K562 (cell line): ENCODE results near the gene DIS3L2. TPM values are rescaled to one million over a fixed set of nuclear protein-coding genes. Genes with fewer than 3 reads are reported as not detected.

Experiments
- ATAC-seq: fragments of 200-7000 bp; cut with Tn5 transposase; 3 replicates; pipeline ENCODE4 v1.9.1; 2020; ENCODE audit warnings: moderate library complexity
- BruUV-seq: library from RNA; stranded (reverse); fragments of 400-500 nt; replicated peaks from 2 replicates; lab custom pipeline; 2021; lab: Mats Ljungman, UMichigan
- CTCF ChIA-PET: fragments of 300-600 bp; formaldehyde crosslinking; extraction: SDS; loops from one replicate; lab custom pipeline; 2021; ENCODE audit warnings: low intra/inter-chr PET ratio; lab: Yijun Ruan, JAX
- POLR2A ChIA-PET: fragments of 300-600, 350-650 bp; sonication (Branson Sonifier 250); formaldehyde crosslinking; extraction: SDS; loops from one replicate; lab custom pipeline; 2021; ENCODE audit warnings: antibody characterized with exemption, inconsistent platforms; lab: Yijun Ruan, JAX
- DNase-seq, 4 experiments: peaks; one replicate each; pipeline versions ENCODE4 v3.0.0 to v3.0.0-alpha.2; 2011 to 2018; ENCODE audit warnings: low spot score in 3 of 4, mixed read lengths in 3 of 4; ENCODE audit errors: extremely low read depth in 1 of 4
- FAIRE-seq: peaks from 2 replicates; lab custom pipeline; 2011; peaks lifted over from hg19 to GRCh38; lab: Jason Lieb, UNC
- H2AFZ ChIP-seq: 2 replicates; pipeline ENCODE4 v1.6.0; 2011; ENCODE audit warnings: low read depth, low read length, control low read depth, inconsistent platforms
- H3K27ac ChIP-seq: fragments of 200-600 bp; 3 replicates; pipeline ENCODE4 v1.8.0; 2011; ENCODE audit warnings: low read depth, mild to moderate bottlenecking, control low read depth, inconsistent platforms, low read length, moderate library complexity, mixed read lengths; ENCODE audit errors: extremely low read depth
- H3K27me3 ChIP-seq, 2 experiments: fragments of 300-600 bp in 1 of 2; 2 replicates in 1 of 2; 3 replicates in 1 of 2; pipeline versions ENCODE4 v1.6.0 to v1.8.0; 2011; ENCODE audit warnings: inconsistent platforms in 2 of 2, low read length in 2 of 2, mild to moderate bottlenecking in 1 of 2, mixed read lengths in 1 of 2, moderate library complexity in 1 of 2; ENCODE audit not compliant: control insufficient read depth in 2 of 2, insufficient read depth in 2 of 2
- H3K36me3 ChIP-seq: fragments of 300-600 bp; 3 replicates; pipeline ENCODE4 v1.8.0; 2011; ENCODE audit warnings: mild to moderate bottlenecking, low read length, inconsistent platforms; ENCODE audit not compliant: control insufficient read depth, insufficient read depth
- H3K4me1 ChIP-seq, 2 experiments: fragments of 200-600 bp in 1 of 2; replicated peaks in 1 of 2; 2 replicates in 1 of 2; 3 replicates in 1 of 2; pipeline versions ENCODE4 v1.5.1 to v1.8.0; 2011; ENCODE audit warnings: inconsistent platforms in 2 of 2, low read length in 2 of 2, mild to moderate bottlenecking in 1 of 2, mixed read lengths in 1 of 2, moderate library complexity in 1 of 2; ENCODE audit not compliant: control insufficient read depth in 2 of 2, insufficient read depth in 2 of 2
- H3K4me2 ChIP-seq: 2 replicates; pipeline ENCODE4 v1.6.1; 2011; ENCODE audit warnings: low read length, control low read depth, inconsistent platforms, mixed read lengths; ENCODE audit not compliant: insufficient read depth
- H3K4me3 ChIP-seq: fragments of 200-600 bp; sonication (generic), shearing (Covaris generic); 2 replicates; pipeline ENCODE4 v1.5.1; 2016; ENCODE audit warnings: control low read depth, inconsistent platforms
- H3K79me2 ChIP-seq: fragments of 200-600 bp; 3 replicates; pipeline ENCODE4 v1.8.0; 2011; ENCODE audit warnings: low read length, inconsistent platforms; ENCODE audit not compliant: control insufficient read depth, insufficient read depth
- H3K9ac ChIP-seq, 2 experiments: 2 replicates each; pipeline versions ENCODE4 v1.6.0 to v1.6.1; 2011; ENCODE audit warnings: low read depth in 2 of 2, low read length in 2 of 2, control low read depth in 1 of 2, inconsistent platforms in 1 of 2, mild to moderate bottlenecking in 1 of 2, mixed read lengths in 1 of 2; ENCODE audit not compliant: insufficient read depth in 1 of 2
- H3K9me1 ChIP-seq: one replicate; pipeline ENCODE4 v1.6.0; 2011; ENCODE audit warnings: inconsistent platforms, mild to moderate bottlenecking, low read length, moderate library complexity; ENCODE audit not compliant: control insufficient read depth, insufficient read depth
- H3K9me3 ChIP-seq: replicated peaks from 2 replicates; pipeline ENCODE4 v1.5.1; 2011; ENCODE audit warnings: low read depth, low read length, inconsistent platforms; ENCODE audit not compliant: control insufficient read depth, insufficient read depth
- H4K20me1 ChIP-seq: replicated peaks from 2 replicates; pipeline ENCODE4 v1.6.1; 2011; ENCODE audit warnings: low read length, inconsistent platforms, mixed read lengths; ENCODE audit not compliant: control insufficient read depth, insufficient read depth
- ADNP ChIP-seq: fragments of 200-800 bp; sonication (Bioruptor generic); IDR thresholded peaks from 2 replicates; pipeline ENCODE4 v1.6.1; 2016; ENCODE audit warnings: missing genetic modification characterization, missing compliant biosample characterization
- KDM1A ChIP-seq, 2 experiments: fragments of 450-650 bp; IDR thresholded peaks; 2 replicates each; pipeline ENCODE4 v1.6.1; 2016; ENCODE audit warnings: mild to moderate bottlenecking in 2 of 2
- RCOR1 ChIP-seq, 2 experiments: IDR thresholded peaks; 2 replicates each; pipeline ENCODE4 v1.6.1; 2012; ENCODE audit warnings: low read depth in 2 of 2, low read length in 2 of 2, borderline replicate concordance in 1 of 2, improper control_type of control experiment in 1 of 2
- TRIM28 ChIP-seq: fragments of 450-650 bp; IDR thresholded peaks from 2 replicates; pipeline ENCODE4 v1.6.1; 2017
- ZBTB7A ChIP-seq: IDR thresholded peaks from 2 replicates; pipeline ENCODE4 v1.6.1; 2011; ENCODE audit warnings: low read depth, mild to moderate bottlenecking, low read length, moderate library complexity, borderline replicate concordance; ENCODE audit not compliant: control insufficient read depth
- ZNF133 ChIP-seq: fragments of 250-450 bp; sonication (Bioruptor Pico); IDR thresholded peaks from 2 replicates; pipeline ENCODE4 v1.4.0; 2020; ENCODE audit warnings: mild to moderate bottlenecking
- WGBS: fragments of 100-300 bp; shearing (Covaris generic); methylation state at CpG from one replicate; pipeline ENCODE4 v1.1.6; 2016; ENCODE audit warnings: low coverage, mixed read lengths; ENCODE audit not compliant: insufficient coverage; ENCODE audit errors: missing lambda C conversion rate; 5-methylcytosine and 5-hydroxymethylcytosine counted together
- in situ Hi-C: fragments of 300-500 bp; cut with MboI; formaldehyde crosslinking; loops from 4 replicates; pipeline ENCODE4 v1.15.0; 2018; ENCODE audit warnings: inconsistent platforms, mixed read lengths
- intact Hi-C: fragments of 100-400 bp; cut with micrococcal nuclease; formaldehyde crosslinking; loops from 2 replicates; pipeline ENCODE4 v1.14.2; 2022
- polyA plus RNA-seq, 8 experiments: library from polyadenylated mRNA; depleted of rRNA in 4 of 8; stranded (reverse) in 5 of 8; unstranded in 3 of 8; fragments of >200 nt; fragmentation: Nextera tagmentation in 2 of 8; fragmentation: Illumina TruSeq in 1 of 8; extraction: Ambion mirVana in 2 of 8; extraction: Trizol in 1 of 8; gene quantifications; 2 replicates each; pipeline versions ENCODE4 v1.2.1 to v1.2.3, GENCODE V29; 2011 to 2014; ENCODE audit warnings: inconsistent platforms in 1 of 8, missing spikeins in 1 of 8
- total RNA-seq, 7 experiments: library from RNA; depleted of rRNA in 6 of 7; stranded (reverse); fragments of >200 nt in 6 of 7; fragmentation: Illumina TruSeq in 2 of 7; extraction: Trizol in 2 of 7; gene quantifications; 2 replicates each; pipeline versions ENCODE4 v1.2.1 to v1.2.3, GENCODE V29; 2011 to 2021; ENCODE audit warnings: low replicate concordance in 1 of 7
- TF ChIP-seq, protein P1 (sequence below): sonication (generic); formaldehyde crosslinking; IDR thresholded peaks from 2 replicates; pipeline ENCODE4 v1.8.1; 2023; ENCODE audit warnings: mild to moderate bottlenecking, missing genetic modification reagents

DIS3L2 gene
- total and polyA plus RNA-seq, 9 of the 15 experiments (the other 6 are each of a cell fraction or from before 2014, with no cell fraction given): 1.5 to 19.2 (median 11.2) TPM

DNA sequence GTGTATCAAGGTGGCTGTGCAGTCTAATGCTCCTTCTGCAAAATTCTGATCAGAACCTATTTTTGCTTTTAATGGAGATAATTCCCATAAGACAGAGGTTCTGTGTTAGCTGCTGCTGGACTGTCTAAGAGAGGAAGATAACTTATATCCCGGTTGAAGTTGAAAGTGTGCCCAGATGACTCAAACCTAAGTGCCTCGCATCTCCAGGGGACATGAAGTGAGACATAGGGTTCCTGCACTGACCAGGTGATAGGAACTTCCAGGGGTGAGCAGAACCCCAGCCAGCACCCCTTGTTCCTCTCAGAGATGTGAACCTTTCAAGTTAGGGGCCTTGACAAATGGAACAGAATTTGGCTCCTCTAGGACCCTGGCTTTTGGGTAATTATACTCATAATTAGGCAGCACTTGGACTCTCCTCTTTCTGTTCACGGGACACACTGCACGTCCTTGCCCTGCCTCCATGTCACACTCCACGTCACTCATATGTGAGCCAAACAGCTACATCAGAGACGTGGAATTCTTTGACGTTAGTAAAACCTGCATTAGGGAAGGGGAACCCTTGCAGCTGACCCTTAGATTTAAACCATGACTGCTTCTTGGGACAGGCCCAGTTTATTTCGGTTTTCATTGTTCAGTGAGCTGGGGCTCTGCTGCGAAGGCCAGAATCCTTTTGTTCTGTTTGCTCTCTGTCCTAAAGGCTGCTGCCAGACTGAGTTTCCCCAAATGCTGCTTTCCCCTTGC lies 312.6 kb downstream of the DIS3L2 start:
- Histone ChIP-seq H3K4me2 (no peak overlapping the region), H3K4me3 (no peak overlapping the region), H3K27me3 (no peaks in the 10 kb centered on the region), H3K4me1 (no peaks in the 10 kb centered on the region), H2AFZ (no peak overlapping the region), H3K79me2 (no peaks in the 10 kb centered on the region), H4K20me1 (no peaks in the 10 kb centered on the region), H3K27ac (no peak overlapping the region), H3K9me3 (no peaks in the 10 kb centered on the region), H3K9ac (no peak overlapping the region), H3K36me3 (no peaks in the 10 kb centered on the region; the same call in 2 of the 3 replicates), H3K9me1 (peaks cover 4% of the 10 kb centered on the region)
- ChIA-PET POLR2A (no interaction called here), CTCF (no interaction called here)
- TF ChIP-seq KDM1A (IDR thresholded peaks at IDR 0.05): no peak
- TF ChIP-seq ZNF133 (CRISPR knock-in tag): no peak
- TF ChIP-seq ADNP (tag): no peak
- TF ChIP-seq ZBTB7A: no peak
- TF ChIP-seq, protein P1, sequence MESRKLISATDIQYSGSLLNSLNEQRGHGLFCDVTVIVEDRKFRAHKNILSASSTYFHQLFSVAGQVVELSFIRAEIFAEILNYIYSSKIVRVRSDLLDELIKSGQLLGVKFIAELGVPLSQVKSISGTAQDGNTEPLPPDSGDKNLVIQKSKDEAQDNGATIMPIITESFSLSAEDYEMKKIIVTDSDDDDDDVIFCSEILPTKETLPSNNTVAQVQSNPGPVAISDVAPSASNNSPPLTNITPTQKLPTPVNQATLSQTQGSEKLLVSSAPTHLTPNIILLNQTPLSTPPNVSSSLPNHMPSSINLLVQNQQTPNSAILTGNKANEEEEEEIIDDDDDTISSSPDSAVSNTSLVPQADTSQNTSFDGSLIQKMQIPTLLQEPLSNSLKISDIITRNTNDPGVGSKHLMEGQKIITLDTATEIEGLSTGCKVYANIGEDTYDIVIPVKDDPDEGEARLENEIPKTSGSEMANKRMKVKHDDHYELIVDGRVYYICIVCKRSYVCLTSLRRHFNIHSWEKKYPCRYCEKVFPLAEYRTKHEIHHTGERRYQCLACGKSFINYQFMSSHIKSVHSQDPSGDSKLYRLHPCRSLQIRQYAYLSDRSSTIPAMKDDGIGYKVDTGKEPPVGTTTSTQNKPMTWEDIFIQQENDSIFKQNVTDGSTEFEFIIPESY (CRISPR knock-in tag): no peak
- no peak for TF ChIP-seq TRIM28
- TF ChIP-seq RCOR1 (IDR thresholded peaks at IDR 0.05; ENCODE audit: borderline replicate concordance in 1 of 2, low read depth in 2 of 2, low read length in 2 of 2): no peak
- BruUV-seq: no TSS peak
- WGBS: 64% methylated on average over 9 of the region's 9 CpGs
- no peak for ATAC-seq
- in situ Hi-C loops (no loop called here), intact Hi-C loops (no loop called here)
- FAIRE-seq: no peak
- DNase-seq: no peak
